Osteoblast (primary cell): ENCODE data around the gene ZNF415. TPM values are rescaled to one million over a fixed set of nuclear protein-coding genes. Genes with fewer than 3 reads are reported as not detected.

ENCODE experiments used
- DNase-seq: peaks from one replicate; pipeline ENCODE4 v3.0.0; 2011; ENCODE audit warnings: low spot score, mixed read lengths; ENCODE audit not compliant: insufficient read length; ENCODE audit errors: missing footprints
- H2AFZ ChIP-seq: 2 replicates; pipeline ENCODE4 v1.6.0; 2011; ENCODE audit warnings: mild to moderate bottlenecking, low read length
- H3K27ac ChIP-seq: 2 replicates; pipeline ENCODE4 v1.5.1; 2011; ENCODE audit warnings: mild to moderate bottlenecking, low read depth, low read length, moderate library complexity
- H3K27me3 ChIP-seq: 2 replicates; pipeline ENCODE4 v1.6.0; 2012; ENCODE audit warnings: mild to moderate bottlenecking, control low read depth, inconsistent platforms, low read length, moderate library complexity; ENCODE audit not compliant: insufficient read depth
- H3K36me3 ChIP-seq: 2 replicates; pipeline ENCODE4 v1.5.1; 2011; ENCODE audit warnings: mild to moderate bottlenecking, low read length, control low read depth, moderate library complexity; ENCODE audit not compliant: insufficient read depth
- H3K4me1 ChIP-seq: 2 replicates; pipeline ENCODE4 v1.5.1; 2011; ENCODE audit warnings: mild to moderate bottlenecking, low read length, control low read depth, moderate library complexity; ENCODE audit not compliant: insufficient read depth
- H3K4me2 ChIP-seq: 2 replicates; pipeline ENCODE4 v1.6.0; 2011; ENCODE audit warnings: mild to moderate bottlenecking, low read length; ENCODE audit not compliant: insufficient read depth
- H3K4me3 ChIP-seq: fragments of 200-600 bp; sonication (generic); 3 replicates; pipeline ENCODE4 v1.5.1; 2012; ENCODE audit warnings: mild to moderate bottlenecking, low read length, inconsistent platforms; ENCODE audit not compliant: insufficient read depth
- H3K79me2 ChIP-seq: 2 replicates; pipeline ENCODE4 v1.6.0; 2012; ENCODE audit warnings: mild to moderate bottlenecking, low read length, control low read depth, inconsistent platforms; ENCODE audit not compliant: insufficient read depth
- H3K9me3 ChIP-seq: 2 replicates; pipeline ENCODE4 v1.5.1; 2011; ENCODE audit warnings: low read depth, low read length, control low read depth
- H4K20me1 ChIP-seq: 2 replicates; pipeline ENCODE4 v1.6.0; 2012; ENCODE audit warnings: mild to moderate bottlenecking, low read length, control low read depth; ENCODE audit not compliant: insufficient read depth
- total RNA-seq: library from RNA; depleted of rRNA; stranded (reverse); fragments of >200 nt; gene quantifications from 2 replicates; pipeline ENCODE4 v1.2.3, GENCODE V29; 2012
- TF ChIP-seq, protein P1 (sequence below): IDR thresholded peaks from 2 replicates; pipeline ENCODE4 v1.5.1; 2011; ENCODE audit warnings: mild to moderate bottlenecking, low read depth, low read length, moderate library complexity; ENCODE audit errors: extremely low read depth

ZNF415 gene
- total RNA-seq, 1 donor: 7.6 TPM

GRCh38 chr19:53078668-53079067 is 54.0 kb downstream of the ZNF415 start:
- Histone ChIP-seq H3K4me3 (no peak overlapping the region), H3K4me1 (no peaks in the 10 kb centered on the region), H3K27me3 (no peaks in the 10 kb centered on the region), H3K4me2 (no peak overlapping the region), H3K27ac (no peak overlapping the region), H3K9me3 (no peaks in the 10 kb centered on the region), H2AFZ (no peak overlapping the region), H3K79me2 (peaks cover 36% of the 10 kb centered on the region), H3K36me3 (peaks cover 40% of the 10 kb centered on the region), H4K20me1 (peaks cover 9% of the 10 kb centered on the region)
- no peak for DNase-seq
- TF ChIP-seq, protein P1, sequence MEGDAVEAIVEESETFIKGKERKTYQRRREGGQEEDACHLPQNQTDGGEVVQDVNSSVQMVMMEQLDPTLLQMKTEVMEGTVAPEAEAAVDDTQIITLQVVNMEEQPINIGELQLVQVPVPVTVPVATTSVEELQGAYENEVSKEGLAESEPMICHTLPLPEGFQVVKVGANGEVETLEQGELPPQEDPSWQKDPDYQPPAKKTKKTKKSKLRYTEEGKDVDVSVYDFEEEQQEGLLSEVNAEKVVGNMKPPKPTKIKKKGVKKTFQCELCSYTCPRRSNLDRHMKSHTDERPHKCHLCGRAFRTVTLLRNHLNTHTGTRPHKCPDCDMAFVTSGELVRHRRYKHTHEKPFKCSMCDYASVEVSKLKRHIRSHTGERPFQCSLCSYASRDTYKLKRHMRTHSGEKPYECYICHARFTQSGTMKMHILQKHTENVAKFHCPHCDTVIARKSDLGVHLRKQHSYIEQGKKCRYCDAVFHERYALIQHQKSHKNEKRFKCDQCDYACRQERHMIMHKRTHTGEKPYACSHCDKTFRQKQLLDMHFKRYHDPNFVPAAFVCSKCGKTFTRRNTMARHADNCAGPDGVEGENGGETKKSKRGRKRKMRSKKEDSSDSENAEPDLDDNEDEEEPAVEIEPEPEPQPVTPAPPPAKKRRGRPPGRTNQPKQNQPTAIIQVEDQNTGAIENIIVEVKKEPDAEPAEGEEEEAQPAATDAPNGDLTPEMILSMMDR: no peak

DNA sequence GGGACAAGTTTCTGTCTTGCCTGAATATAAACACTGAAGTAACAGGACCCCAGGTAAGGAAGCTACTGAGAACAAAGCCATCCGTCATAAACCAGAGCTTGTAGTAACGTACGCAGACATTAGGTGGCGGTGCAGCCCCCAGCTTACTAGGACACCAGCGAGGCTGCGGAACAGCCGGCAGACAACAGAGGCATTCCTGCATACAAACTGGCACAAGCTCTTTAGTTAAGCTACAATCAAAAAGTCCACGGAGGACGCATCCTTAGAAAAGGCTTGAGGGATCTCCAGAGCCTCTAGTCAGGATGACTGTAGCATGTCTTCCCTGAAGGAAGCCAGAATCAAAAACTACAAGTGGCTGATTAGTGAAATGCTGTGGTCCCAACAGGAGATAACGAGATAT is 55.7 kb downstream of the ZNF415 start:
- peaks cover 43% of the 10 kb centered on the region for H3K36me3 ChIP-seq

GRCh38 chr19:53068834-53069233 is 63.9 kb downstream of the ZNF415 start:
- H3K4me3 ChIP-seq: no peak overlapping the region
- no peak for DNase-seq
- H3K36me3 ChIP-seq: peaks cover 64% of the 10 kb centered on the region
- H4K20me1 ChIP-seq: no peaks in the 10 kb centered on the region
- TF ChIP-seq, protein P1: no peak
- H3K27me3 ChIP-seq: no peaks in the 10 kb centered on the region
- H3K4me2 ChIP-seq: no peak overlapping the region
- H3K79me2 ChIP-seq: peaks cover 2% of the 10 kb centered on the region
- no peak overlapping the region for H2AFZ ChIP-seq
- H3K9me3 ChIP-seq: peaks cover 37% of the 10 kb centered on the region
- H3K27ac ChIP-seq: no peak overlapping the region
- H3K4me1 ChIP-seq: no peaks in the 10 kb centered on the region

More for the DNA sequence above, 55.7 kb downstream of the ZNF415 start:
- peaks cover 9% of the 10 kb centered on the region for H4K20me1 ChIP-seq
- H3K27ac ChIP-seq: no peak overlapping the region
- no peak overlapping the region for H3K4me3 ChIP-seq
- TF ChIP-seq, protein P1: peak; percentile 56
- H3K79me2 ChIP-seq: peaks cover 27% of the 10 kb centered on the region
- peak; percentile 73 for DNase-seq
- no peaks in the 10 kb centered on the region for H3K27me3 ChIP-seq
- H3K9me3 ChIP-seq: no peaks in the 10 kb centered on the region
- no peaks in the 10 kb centered on the region for H3K4me1 ChIP-seq
- H2AFZ ChIP-seq: no peak overlapping the region
- H3K4me2 ChIP-seq: no peak overlapping the region

- Histone ChIP-seq H4K20me1 (no peaks in the 10 kb centered on the region), H3K79me2 (peaks cover 2% of the 10 kb centered on the region), H3K27ac (no peak overlapping the region), H3K36me3 (peaks cover 58% of the 10 kb centered on the region), H2AFZ (no peak overlapping the region), H3K4me1 (no peaks in the 10 kb centered on the region), H3K4me2 (no peak overlapping the region), H3K4me3 (peak overlapping the region; percentile 6), H3K27me3 (no peaks in the 10 kb centered on the region), H3K9me3 (peaks cover 37% of the 10 kb centered on the region)
- no peak for DNase-seq
- TF ChIP-seq, protein P1: no peak
These were observed 64.5 kb downstream of the ZNF415 start for GRCh38 chr19:53068199-53068598.
